Fibroblast of mammary gland (primary cell): ENCODE data around the gene FOXN3.

Experiments used
- DNase-seq: peaks from one replicate; pipeline ENCODE4 v3.0.0-alpha.2; 2010; ENCODE audit warnings: low read depth
- H3K4me3 ChIP-seq: 2 replicates; pipeline ENCODE4 v1.5.1; 2011; ENCODE audit warnings: low read depth, mild to moderate bottlenecking, low read length, moderate library complexity; ENCODE audit not compliant: control insufficient read depth
- TF ChIP-seq, protein P1 (sequence below): conservative IDR thresholded peaks from 2 replicates; pipeline ENCODE4 v1.5.1; 2011; ENCODE audit warnings: low read depth, low read length, inconsistent platforms; ENCODE audit not compliant: control insufficient read depth, insufficient read depth

Gene FOXN3

DNA sequence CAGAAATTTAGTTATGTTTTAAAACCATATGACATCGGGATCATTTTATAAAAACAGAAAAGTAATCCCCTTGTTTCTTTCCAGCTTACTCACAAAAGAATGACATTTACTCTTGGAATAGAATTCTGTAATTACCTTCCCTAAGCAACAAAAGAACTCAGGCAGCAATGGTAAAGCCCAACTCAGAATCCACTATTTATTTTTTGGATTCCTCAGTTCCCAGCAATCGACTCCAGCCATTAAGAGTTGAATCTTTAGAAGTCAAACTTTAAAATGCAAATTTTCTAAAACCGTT lies 65.9 kb downstream of the FOXN3 start:
- H3K4me3 ChIP-seq: no peak overlapping the region
- DNase-seq: no peak
- TF ChIP-seq, protein P1, sequence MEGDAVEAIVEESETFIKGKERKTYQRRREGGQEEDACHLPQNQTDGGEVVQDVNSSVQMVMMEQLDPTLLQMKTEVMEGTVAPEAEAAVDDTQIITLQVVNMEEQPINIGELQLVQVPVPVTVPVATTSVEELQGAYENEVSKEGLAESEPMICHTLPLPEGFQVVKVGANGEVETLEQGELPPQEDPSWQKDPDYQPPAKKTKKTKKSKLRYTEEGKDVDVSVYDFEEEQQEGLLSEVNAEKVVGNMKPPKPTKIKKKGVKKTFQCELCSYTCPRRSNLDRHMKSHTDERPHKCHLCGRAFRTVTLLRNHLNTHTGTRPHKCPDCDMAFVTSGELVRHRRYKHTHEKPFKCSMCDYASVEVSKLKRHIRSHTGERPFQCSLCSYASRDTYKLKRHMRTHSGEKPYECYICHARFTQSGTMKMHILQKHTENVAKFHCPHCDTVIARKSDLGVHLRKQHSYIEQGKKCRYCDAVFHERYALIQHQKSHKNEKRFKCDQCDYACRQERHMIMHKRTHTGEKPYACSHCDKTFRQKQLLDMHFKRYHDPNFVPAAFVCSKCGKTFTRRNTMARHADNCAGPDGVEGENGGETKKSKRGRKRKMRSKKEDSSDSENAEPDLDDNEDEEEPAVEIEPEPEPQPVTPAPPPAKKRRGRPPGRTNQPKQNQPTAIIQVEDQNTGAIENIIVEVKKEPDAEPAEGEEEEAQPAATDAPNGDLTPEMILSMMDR: no peak

DNA sequence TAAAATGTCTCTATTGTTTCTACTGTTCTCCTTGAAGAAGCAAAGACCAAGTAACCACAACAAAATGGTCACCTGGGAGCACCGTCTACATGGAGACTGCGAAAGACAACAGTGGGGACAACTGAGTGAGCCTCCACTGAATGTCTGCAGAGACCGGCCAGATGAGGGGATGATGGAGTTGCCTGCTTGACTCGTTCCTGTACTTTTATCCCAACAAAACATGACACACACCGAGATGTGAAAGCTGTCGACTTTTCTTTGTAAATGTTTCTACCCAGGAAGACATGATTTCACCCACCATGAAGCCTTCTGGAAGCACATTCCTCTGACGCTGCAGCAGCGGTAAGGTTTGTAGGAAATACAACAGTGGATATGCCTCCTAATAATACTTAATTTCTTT lies 66.9 kb downstream of the FOXN3 start:
- TF ChIP-seq, protein P1: no peak
- H3K4me3 ChIP-seq: no peak overlapping the region
- DNase-seq: no peak

DNA sequence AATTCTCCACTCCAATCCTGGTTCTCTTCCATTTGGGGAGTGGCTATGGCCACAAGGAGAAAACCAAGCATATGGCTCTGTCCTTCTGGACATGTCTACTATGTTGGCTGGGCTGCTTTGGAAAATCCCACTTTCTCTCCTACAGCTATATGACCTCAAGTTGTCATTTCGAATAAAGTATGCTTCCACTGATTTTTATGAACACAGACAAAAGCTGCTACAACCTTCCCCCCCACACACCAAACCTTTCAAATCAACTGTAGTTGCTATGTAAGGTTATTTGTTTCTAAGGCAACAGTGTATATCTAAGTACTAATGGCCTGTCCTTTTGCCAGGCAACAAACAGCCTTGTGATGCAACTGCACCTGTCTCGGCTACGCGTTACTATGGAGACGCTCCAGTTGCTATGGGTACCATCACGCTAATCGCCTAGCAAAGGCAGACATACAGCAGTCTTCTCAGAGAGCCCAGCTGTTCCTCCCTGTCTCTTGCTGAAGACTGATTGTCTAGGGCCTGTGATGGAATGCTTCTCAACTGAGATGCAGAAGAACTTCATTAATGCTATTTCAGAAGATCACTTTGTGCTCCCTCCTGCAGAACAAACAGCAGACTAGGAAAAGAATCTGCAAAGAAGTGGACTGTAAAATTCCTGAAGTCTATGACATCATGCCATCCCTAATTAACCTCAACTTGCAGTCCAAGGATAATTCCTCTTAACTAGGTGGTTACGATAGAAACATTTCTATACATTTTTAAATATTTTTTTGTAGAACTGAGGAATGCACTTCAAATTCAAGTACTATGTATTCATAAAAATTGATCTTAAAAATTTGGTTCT lies 67.6 kb downstream of the FOXN3 start:
- TF ChIP-seq, protein P1: no peak
- no peak for DNase-seq
- H3K4me3 ChIP-seq: no peak overlapping the region

DNA sequence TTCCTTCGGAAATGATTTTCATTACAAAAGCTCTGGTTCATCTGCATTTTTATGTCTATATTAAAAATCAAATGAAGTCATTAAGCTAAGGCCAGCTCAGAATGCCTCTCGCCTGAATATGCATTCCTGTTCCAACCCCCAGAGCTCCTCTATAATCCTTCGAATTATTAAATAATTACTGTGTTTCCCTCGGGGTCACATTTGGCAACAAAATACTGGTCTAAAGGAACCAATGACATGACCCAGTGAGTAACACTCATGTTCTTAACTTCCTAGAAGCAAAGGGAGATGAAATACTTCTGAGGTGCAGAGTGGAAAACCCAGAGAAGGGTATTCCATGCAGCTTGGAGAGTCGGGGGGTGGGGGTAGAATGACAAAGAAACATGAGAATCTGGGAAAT lies 68.3 kb downstream of the FOXN3 start:
- H3K4me3 ChIP-seq: no peak overlapping the region
- peak; percentile 67 for DNase-seq
- TF ChIP-seq, protein P1: no peak

DNA sequence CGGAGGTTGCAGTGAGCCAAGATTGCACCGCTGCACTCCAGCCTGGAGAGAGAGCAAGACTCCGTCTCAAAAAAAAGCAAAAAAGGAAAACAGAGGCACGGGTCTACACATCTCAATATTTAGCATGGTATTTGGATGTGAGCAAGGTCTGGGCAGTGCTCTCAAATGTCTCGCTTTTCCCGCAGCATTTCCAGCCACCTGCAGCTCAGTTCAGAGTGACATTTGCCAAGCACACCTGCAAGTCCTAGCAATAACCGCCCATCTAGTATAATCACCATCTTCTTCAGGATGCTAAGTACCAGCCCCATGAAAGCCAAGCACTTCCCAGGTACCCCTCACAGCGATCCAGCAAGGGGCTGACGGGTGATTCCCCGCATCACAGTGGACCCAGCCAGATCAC lies 69.1 kb downstream of the FOXN3 start:
- DNase-seq: no peak
- no peak overlapping the region for H3K4me3 ChIP-seq
- TF ChIP-seq, protein P1: no peak

DNA sequence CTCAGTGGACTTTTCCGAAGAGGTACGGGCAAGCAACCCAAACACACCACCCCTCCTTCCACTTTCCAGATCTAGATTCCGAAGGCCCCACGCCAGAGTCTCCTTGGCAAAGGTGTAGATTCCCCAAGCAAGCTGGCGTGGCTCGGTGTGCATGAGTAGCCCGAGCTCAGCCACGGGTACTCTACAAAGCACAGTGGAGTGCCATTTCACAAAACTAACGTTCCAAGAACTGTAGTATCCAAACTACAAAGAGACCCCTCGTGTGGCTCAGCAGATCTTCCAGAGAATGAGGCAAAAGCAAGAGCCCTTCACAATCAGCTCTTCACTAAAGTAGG lies 72.1 kb downstream of the FOXN3 start:
- no peak overlapping the region for H3K4me3 ChIP-seq
- TF ChIP-seq, protein P1: no peak
- no peak for DNase-seq

DNA sequence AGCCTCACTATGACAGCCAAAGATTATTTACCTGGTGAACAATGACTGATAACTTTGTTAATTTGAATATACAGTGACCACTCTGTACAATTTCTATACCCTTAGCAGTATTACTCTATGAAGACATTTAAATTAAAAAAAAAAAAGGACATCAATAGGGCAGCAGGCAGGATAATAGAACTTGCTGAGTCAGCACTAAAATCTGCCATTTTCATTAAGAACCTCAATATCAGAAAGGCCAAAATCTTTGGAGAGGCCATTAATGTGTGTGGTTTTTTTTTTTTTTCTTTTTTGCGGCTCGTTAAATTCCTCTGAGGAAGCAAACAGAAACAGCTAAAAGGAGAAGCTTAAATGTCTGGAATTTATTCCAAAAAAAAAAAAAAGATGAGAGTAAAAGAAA lies 73.7 kb downstream of the FOXN3 start:
- DNase-seq: no peak
- TF ChIP-seq, protein P1: no peak
- H3K4me3 ChIP-seq: no peak overlapping the region
